OCI-LY7 (cell line): ENCODE data around the gene PPP1R3G.

ENCODE experiments used
- EZH2phosphoT487 ChIP-seq: fragments of 200-600 bp; sonication (generic); IDR thresholded peaks from 2 replicates; pipeline ENCODE4 v1.6.1; 2018; ENCODE audit warnings: low read depth, borderline replicate concordance, mild to moderate bottlenecking, mixed run types, antibody characterized with exemption, low read length, moderate library complexity, mixed read lengths
- TF ChIP-seq, protein P1 (sequence below): fragments of 200-600 bp; sonication (generic); conservative IDR thresholded peaks from 2 replicates; pipeline ENCODE4 v1.5.1; 2014; ENCODE audit warnings: mild to moderate bottlenecking, antibody characterized with exemption, low read length, moderate library complexity, mixed read lengths

DNA sequence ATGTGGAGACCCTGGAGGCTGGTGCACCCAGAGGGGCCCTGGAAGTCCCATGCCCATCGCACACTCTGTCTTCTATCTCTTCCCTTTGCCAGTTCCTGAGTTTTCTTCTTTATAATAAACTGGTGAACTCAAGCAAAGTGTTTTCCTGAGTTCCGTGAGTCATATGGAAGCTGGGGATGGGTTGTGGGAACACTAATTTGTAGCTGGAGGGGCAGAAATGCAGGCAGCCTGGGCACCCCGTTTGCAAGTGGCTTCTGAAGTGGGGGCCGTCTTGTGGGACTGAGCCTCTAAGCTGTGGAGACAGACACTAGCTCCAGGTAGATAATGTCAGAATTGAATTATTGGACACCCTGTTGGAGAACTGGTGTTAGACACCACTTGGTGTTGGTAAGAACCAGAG lies 3.2 kb upstream of the PPP1R3G start:
- TF ChIP-seq, protein P1, sequence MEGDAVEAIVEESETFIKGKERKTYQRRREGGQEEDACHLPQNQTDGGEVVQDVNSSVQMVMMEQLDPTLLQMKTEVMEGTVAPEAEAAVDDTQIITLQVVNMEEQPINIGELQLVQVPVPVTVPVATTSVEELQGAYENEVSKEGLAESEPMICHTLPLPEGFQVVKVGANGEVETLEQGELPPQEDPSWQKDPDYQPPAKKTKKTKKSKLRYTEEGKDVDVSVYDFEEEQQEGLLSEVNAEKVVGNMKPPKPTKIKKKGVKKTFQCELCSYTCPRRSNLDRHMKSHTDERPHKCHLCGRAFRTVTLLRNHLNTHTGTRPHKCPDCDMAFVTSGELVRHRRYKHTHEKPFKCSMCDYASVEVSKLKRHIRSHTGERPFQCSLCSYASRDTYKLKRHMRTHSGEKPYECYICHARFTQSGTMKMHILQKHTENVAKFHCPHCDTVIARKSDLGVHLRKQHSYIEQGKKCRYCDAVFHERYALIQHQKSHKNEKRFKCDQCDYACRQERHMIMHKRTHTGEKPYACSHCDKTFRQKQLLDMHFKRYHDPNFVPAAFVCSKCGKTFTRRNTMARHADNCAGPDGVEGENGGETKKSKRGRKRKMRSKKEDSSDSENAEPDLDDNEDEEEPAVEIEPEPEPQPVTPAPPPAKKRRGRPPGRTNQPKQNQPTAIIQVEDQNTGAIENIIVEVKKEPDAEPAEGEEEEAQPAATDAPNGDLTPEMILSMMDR, result no peak
- TF ChIP-seq EZH2phosphoT487, result no peak
